GM18519 (cell line): ENCODE data around the gene EPB41L3.
"Not testable (repeated sequence)": the region's sequence is repeated elsewhere in the genome, so short reads cannot be mapped to it uniquely, and the experiment has no call there.

ENCODE experiments used
- ATAC-seq: cut with Tn5 transposase; IDR thresholded peaks from one replicate; pipeline ENCODE4 v1.9.1; 2021; ENCODE audit warnings: mild to moderate bottlenecking, moderate library complexity; ENCODE audit not compliant: unreplicated experiment, low FRiP score

EPB41L3 gene

DNA sequence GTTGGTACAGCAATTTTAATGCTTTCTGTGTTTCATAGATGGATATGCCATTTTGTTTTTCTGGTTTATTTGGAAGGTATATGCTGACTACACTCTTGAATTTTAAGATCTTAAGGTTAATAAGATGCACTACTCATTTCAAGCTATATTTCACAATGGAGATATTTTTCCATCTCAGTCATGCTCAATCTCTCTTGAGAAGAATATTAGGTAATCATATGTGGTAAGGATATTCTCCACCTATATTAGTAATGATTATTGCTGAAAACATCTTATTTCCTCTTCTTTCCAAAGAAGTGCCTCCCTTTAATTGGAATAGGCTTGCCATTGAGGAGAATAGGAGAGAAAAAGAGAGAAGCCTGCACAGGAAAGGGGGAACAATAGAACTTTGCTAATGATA, 40.1 kb downstream of the EPB41L3 start:
- no peak for ATAC-seq

DNA sequence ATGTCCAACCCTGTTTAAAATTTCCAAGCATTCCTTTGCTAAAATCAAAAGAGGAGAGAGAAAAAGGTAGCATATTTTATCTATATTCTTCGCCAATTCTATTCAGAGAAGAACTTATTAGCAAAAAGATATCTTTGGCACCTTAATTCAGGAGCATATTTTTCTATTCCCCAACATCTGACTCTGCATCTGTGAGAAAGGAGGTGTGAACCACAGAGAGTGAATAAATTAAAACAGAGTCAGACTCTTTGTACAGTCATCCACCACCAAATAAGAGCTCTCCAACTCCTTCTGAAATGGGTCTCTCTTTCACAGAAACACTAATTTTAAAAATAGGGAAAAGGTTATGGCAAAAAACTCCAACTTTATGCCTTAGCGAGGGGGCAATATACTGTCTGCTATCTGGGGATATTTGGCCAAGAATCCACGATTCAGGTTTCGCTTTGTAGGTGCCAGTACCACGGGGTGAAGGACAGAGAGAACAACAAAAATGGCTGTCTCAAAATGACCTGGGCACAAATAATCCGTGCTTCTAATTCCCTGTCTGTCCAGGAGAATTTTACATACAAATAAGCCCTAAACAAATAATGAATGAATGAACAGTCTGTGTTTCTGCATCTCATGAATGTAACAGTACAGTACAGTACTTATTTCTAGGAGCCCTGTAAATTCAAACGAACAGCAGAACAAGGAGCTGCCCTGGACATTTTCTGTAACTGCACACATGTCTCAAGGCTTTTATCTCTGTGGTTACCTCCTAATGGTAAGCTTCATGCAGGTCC, 43.4 kb downstream of the EPB41L3 start:
- ATAC-seq = no peak

DNA sequence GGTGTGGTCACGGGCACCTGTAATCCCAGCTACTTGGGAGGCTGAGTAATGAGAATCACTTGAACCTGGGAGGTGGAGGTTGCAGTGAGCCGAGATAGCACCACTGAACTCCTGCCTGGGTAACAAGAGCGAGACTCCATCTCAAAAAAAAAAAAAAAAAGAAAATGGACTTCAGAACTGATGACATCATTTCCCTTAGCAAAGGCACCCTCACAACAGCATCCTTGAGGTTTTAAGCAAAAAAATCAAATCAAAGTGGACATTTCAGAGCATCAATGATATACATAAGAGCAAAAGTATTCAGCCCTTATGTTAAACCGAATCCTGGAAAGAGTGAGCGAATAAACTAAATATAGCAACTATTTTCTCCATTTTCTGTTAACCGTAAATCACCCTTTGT, 45.3 kb downstream of the EPB41L3 start:
- no peak for ATAC-seq

DNA sequence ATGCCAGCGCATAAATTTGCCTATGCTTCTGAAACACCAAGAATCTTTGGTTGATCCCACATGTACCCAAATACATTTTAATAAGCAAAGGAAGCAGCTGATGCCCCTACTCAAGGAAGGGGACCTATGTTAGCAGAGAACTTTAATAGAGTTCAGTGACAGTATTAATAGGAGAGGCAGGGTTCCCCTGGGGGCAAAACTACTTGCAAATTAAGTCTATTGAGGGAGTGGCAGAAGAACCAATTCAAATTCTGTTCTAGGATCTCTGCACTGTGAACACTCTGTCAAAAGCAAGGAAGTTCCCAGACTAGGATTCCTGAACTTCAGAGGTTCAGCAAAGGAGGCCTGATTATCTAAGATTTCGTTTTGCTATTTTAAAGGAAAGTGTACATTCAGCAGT, 47.5 kb downstream of the EPB41L3 start:
- no peak for ATAC-seq

DNA sequence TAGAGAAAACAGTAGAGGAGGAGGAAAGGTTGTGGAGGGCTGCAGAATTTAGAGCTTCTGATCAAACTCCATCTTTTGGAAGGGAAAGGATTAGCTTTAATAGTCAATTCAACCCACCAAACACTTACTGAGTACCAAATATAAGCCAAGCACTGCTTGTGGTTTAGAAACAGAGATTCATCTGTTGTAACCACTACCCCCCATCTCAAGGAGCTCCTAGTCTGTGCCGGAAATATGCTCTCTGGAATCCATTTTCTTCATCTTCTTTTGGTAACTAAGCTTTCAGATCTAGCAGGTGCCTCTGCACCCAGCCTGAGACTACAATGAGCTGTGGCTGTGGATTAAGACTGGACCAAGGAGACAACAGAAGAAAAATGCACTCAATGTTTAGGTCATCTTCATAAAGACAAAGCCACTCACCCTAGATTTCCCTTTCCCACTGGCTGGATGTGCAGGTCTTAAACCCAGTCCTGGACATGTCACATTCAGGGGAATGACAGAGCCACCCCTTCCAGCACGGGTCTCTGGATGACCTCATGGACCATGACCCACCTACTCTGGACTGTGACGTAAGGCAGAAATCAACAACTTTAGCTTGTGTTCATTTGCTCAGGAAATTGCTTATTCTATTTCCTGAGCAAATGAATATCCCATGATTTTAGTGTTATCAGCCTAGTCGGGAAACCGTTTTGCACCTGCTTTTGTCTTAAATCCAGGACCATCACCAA, 52.9 kb downstream of the EPB41L3 start:
- no peak for ATAC-seq

DNA sequence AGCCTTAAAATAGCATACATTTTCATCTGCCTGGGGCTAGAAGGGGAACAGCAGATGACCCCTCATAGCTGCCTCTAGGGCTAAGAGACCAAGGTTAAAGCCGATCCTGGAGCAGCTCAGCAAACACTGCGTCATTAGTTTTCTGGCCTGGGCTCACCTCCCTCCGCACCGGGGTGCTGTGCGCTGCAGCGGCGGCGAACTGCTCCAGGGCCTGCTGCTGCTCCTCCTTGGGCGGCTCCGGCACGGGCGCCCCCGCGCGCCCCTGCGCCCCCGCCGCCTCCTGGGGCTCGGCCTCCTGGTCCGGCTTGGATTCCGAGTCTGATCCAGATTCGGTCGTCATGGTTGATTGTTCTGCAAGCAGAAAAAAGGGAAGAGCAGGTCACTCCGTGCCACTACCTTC, 55.0 kb downstream of the EPB41L3 start:
- no peak for ATAC-seq

DNA sequence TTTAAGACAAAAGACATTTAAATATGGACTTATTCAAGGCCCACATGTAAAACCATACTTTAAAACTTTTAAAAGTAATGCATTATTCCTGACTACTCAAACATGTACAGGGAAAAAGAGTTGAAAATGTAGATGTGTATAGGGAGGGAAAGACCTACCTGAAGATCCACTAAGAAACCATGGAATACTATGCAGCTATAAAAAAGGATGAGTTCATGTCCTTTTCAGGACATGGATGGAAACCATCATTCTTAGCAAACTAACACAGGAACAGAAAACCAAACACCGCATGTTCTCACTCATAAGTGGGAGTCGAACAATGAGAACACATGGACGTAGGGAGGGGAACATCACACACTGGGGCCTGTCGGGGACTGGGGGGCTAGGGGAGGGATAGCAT, 55.8 kb downstream of the EPB41L3 start:
- ATAC-seq = not testable (repeated sequence)

DNA sequence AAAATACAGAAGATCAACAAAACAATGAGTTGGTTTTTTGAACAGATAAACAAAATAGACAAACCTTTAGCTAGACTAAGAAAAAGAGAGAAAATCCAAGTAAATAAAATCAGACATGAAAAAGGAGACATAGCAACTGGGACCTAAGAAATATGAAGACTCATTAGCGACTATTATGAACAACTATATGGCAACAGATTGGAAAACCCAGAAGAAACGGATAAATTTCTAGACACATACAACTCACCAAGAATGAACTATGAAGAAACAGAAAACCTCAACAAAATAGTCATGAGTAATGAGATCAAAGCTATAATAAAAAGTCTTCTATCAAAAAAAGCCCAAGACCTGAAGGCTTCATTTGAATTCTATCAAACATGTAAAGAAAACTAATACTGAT, 59.3 kb downstream of the EPB41L3 start:
- no peak for ATAC-seq

DNA sequence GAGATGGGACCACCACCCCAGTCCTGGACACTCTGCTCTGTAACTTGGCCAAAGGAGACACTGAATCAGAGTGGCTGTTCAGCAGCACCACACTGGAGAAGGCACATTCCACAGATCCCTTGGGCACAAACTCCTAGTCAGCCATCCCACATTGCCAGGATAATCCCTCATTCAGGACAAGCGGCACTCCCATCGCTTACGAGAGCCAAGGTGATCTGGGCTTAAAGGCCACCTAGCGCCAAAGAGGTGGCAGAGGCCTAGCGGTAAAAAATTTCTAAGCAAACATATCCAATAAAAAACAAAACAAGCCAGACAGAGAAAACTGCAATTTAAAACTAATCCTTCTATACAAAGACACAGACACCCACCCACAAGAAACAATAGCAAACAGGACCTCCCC, 62.2 kb downstream of the EPB41L3 start:
- no peak for ATAC-seq

DNA sequence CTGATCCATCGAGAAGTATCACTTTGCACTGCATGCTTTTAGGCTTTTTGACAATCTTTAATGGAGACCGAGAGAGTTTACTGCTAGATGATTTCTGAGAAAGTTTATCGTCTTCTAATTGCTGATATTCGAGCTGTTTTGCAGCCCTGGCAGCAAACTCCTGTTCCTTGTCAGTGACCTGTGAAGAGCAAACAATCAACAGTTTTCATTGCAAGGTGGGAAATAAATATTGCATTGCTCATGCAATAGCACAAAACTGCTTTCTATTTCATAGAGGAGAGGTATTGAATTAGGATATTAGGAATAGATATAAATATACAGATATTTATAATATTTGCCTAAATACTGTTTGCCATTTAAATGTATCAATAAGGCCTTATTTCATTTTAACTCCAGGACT, 65.5 kb downstream of the EPB41L3 start:
- ATAC-seq = no peak

DNA sequence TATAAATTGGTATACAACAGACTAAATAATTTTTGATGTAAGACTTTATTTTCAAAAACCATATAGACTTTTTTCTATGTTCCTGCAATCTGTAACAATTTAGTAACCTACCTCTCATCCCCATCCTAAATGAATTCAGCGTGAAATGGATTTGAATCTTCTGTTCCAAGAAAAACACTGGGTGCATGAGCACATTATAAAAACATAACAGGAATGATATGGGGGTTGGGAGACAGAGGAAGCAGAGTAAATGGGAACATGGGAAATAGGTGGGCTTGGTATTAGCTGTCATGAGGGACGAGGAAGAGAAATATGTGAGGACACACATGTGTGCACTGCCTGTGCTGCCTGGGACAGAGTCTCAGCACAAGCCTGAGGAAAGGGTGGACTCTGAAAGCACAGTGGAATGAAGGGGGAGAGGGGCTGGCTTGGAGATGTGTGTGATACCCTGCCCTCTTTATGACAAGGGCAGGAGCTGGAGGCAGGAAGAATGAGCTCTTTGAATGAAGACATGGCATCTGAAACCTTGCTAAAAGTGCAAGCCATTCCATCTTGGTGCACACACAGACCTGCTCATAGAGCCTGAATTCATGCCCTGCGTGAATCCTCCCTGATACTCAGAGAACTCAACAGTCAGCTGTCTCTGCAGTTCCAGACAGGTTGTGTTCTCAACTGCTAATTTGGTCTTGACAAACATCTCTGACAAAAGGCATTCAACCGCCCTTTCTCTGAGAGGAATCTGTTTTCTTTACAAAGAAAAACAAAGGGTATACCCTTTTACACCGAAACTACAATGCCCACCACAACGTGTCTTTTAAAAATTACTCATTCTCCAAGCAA, 66.6 kb downstream of the EPB41L3 start:
- ATAC-seq = no peak

DNA sequence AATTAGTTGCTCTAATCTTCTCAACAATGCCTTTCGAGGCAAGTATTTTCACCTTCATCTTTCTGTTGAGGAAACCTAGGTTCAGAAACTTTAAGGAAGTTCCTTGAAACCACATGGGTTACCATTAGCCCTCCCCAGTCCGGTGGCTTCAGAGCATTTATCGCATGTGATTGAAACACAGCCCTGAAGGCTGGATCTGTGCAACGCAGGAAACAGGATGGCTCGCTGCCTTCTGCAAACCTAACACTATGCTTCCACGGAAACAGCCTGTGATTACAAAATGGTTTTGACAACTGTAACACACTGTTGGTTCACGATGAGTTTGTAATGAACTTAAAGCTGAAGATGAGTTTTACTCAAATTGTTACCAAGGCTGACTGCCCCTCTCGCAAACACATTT, 68.5 kb downstream of the EPB41L3 start:
- no peak for ATAC-seq

DNA sequence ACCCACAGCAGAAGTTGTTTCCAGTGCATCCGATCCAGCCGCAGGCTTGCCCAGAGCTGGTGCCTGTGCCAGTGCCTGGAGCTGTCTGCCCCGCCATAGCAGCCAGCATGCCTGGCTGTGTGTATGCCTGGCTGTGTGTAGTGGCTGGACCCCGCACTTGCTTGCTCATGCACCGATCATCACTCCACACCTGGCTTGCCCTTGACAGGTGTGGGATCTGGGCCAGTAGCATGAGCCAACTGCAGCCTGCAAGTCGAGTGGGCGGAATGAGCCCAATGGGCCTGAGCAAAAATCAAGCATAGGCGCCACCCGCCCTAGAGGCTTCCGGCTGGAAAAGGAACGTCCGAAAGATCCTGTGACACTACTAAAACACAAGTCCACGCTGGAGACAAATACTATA, 74.5 kb downstream of the EPB41L3 start:
- no peak for ATAC-seq

DNA sequence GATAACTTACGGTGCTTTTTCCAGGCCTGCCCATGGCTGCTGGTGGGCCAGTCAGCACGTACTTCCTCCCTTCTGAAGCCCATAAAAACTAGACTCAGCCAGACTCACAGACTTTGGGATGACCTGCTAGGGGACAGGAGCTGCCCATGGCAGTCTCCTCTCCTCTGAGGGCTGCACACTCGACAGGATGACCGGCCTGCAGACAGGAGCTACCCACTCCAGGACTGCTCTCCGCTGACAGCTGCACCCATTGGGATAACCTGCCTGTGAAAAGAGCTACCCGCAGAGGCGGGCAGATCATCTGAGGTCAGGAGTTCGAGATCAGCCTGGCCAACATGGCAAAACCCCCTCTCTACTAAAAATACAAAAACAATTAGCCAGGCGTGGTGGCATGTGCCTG, 75.4 kb downstream of the EPB41L3 start:
- ATAC-seq = no peak

DNA sequence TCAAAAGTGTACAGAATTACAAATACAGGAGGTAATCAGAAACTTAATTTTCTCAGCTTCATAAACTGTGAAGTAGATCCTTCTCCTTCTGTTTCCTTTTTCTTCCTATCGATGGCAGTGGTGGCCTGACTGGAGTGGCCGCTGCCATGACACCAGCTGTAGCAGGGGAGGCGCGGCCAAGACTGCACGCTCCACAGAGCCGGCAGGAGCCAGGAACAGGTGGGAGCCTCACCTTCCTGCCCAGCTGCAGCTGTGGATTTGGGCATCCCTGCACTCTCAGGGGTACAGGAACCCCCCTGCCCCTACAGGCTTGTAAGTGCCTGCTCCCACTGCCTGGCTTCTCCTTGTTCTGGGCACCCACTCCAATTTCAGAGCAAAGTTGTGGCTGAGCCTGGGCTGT, 76.1 kb downstream of the EPB41L3 start:
- no peak for ATAC-seq

DNA sequence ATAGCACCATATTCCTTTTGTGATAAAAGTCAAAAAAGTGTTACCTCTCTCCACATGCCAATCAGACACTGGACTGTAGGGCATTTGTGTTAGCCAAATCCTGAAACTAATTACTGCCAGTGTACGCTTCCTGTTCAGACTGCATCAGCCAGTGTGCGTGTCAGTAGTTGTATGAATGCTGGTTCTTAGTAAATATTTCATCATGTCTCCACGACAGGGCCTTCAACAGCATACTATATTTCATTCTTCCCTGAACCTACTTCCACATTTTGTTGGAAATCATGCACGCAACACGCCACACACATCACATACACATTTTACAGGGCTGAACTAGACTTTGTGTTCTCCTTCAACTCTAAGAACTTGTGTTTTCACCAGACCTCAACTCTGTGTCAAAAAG, 77.5 kb downstream of the EPB41L3 start:
- ATAC-seq = no peak

DNA sequence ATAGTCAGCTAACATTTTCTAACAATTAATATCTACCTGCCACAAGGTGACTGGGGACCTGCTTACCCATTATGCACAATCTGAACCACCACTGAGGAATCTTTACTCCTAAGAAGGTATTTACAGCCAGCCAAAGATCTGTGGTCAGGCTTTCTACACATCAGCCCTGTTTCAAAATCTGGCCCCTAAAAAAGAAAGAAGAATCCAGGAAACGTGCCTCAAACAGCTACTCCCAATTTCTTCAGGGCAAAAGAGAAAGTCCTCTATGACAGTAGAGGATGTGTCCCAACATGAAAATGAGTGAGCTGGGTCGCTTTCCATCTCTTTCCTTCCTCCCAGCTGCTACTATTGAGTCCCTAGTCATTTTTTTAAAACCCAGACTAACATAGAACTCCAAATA, 79.5 kb downstream of the EPB41L3 start:
- no peak for ATAC-seq

DNA sequence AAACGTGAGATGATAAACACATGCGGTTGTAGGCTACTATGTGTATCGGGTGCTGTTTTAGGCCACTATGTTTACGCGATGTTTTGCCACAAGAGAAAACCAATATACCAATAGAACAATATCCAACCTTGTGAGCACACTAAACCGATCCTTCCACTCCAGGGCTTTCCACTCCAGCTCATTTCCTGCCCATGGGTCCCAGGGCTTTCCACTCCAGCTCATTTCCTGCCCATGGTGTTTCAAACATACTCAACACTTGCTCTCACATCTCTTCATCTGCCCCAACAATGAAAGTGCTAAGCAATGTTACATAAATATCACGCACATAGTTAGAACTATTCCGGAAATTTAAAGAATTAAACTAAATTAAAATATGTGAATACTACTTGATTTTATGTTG, 80.0 kb downstream of the EPB41L3 start:
- ATAC-seq = no peak

DNA sequence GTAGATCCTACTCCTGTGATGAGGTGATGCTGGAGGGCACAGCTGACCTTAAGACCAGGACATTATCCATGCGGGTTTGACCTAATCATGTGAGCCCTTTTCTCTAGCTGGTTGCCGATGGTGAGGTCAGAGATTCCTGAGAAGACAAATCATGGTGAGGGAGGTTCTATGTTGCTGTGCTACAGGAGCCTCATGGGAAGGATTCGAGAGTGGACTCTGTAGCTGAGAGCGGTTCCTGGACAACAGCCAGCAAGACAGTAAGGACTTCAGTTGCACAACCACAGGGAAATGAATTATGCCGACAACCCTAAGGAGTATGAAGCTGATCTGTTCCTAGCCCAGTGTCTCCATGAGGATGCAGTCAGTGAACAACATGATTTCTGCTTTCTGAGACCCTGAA, 80.4 kb downstream of the EPB41L3 start:
- no peak for ATAC-seq

DNA sequence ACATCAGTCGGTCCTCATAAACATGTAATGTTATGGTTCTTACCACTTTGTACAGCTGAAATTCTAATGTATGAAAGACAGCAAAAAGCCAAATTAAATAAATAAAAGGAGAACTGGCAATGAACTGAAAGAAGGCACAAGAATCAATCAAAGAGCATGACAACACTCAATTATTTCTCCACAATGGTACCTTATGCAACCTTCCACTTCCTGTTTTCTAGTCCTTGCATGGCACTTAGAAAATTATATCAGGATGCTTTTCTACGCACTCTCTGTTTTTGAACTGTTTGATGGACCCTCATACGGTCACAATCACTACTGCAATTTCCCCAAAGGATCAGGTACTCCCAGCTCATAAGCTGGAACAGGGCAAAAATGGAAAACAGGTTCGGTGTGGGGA, 81.6 kb downstream of the EPB41L3 start:
- ATAC-seq = no peak

DNA sequence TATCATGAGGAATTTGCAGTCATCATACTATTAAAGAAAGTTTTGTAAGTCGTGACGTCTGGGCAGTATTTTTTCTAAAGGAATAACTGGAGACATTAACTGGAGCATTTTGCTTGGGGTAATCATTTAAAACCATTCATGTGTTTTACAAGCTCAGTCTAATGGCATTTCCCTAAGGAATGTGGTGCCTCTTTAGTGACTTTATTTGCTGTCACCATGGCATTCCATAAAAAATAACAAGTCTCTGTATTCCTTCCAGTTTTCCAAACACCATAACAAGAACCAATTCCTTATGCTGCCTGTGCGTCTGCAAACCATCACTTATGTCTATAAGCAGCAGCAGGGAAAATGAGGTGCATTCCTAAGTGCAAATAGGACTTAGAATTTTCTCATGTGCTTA, 82.8 kb downstream of the EPB41L3 start:
- no peak for ATAC-seq
